Neural cell (in vitro differentiated cells): ENCODE measurements around the gene LRRC8D. TPM values are rescaled to one million over a fixed set of nuclear protein-coding genes. Genes with fewer than 3 reads are reported as not detected.

Experiments
- H2AFZ ChIP-seq: fragments of 200-600, 300-800 bp; sonication (generic), shearing (Covaris generic); 2 replicates; pipeline ENCODE4 v1.6.0; 2014; ENCODE audit warnings: low read depth, mild to moderate bottlenecking, antibody characterized with exemption, low read length, moderate library complexity
- H3F3A ChIP-seq: fragments of 200-600 bp; shearing (Covaris generic); 2 replicates; pipeline ENCODE4 v1.6.1; 2016; ENCODE audit warnings: mild to moderate bottlenecking, moderate library complexity, mixed read lengths, antibody characterized with exemption, low read length; ENCODE audit not compliant: insufficient read depth, poor library complexity, severe bottlenecking
- H3K27ac ChIP-seq: fragments of 200-600, 300-800 bp; sonication (generic), shearing (Covaris generic); 2 replicates; pipeline ENCODE4 v1.5.1; 2014; ENCODE audit warnings: mild to moderate bottlenecking, low read length, moderate library complexity
- H3K27me3 ChIP-seq: fragments of 300-800, 200-600 bp; sonication (generic), shearing (Covaris generic); 2 replicates; pipeline ENCODE4 v1.6.0; 2014; ENCODE audit warnings: mild to moderate bottlenecking, low read depth, low read length, moderate library complexity; ENCODE audit not compliant: insufficient read depth
- H3K36me3 ChIP-seq: fragments of 300-800, 200-600 bp; sonication (generic), shearing (Covaris generic); 2 replicates; pipeline ENCODE4 v1.5.1; 2014; ENCODE audit warnings: mild to moderate bottlenecking, antibody characterized with exemption, low read length, moderate library complexity; ENCODE audit not compliant: insufficient read depth
- H3K4me2 ChIP-seq: fragments of 300-800, 200-600 bp; sonication (generic), shearing (Covaris generic); 2 replicates; pipeline ENCODE4 v1.6.0; 2014; ENCODE audit warnings: mild to moderate bottlenecking, low read length
- H3K4me3 ChIP-seq: fragments of 300-800, 200-600 bp; sonication (generic), shearing (Covaris generic); 2 replicates; pipeline ENCODE4 v1.5.1; 2014; ENCODE audit warnings: mild to moderate bottlenecking, low read length, moderate library complexity
- H3K79me2 ChIP-seq: fragments of 200-600 bp; shearing (Covaris generic); replicated peaks from 2 replicates; pipeline ENCODE4 v1.6.0; 2014; ENCODE audit warnings: mild to moderate bottlenecking, low read length, moderate library complexity; ENCODE audit not compliant: insufficient read depth
- H3K9ac ChIP-seq: fragments of 300-800, 200-600 bp; sonication (generic), shearing (Covaris generic); 2 replicates; pipeline ENCODE4 v1.6.1; 2016; ENCODE audit warnings: mild to moderate bottlenecking, low read length, mixed read lengths
- H3K9me2 ChIP-seq: fragments of 200-600 bp; shearing (Covaris generic); 2 replicates; pipeline ENCODE4 v1.6.1; 2016; ENCODE audit warnings: mild to moderate bottlenecking, low read length, mixed read lengths; ENCODE audit not compliant: insufficient read depth
- H3K9me3 ChIP-seq: fragments of 200-600, 300-800 bp; sonication (generic), shearing (Covaris generic); 2 replicates; pipeline ENCODE4 v1.6.1; 2016; ENCODE audit warnings: mild to moderate bottlenecking, mixed run types, low read length, moderate library complexity, mixed read lengths
- H4K20me1 ChIP-seq: fragments of 200-600 bp; shearing (Covaris generic); 2 replicates; pipeline ENCODE4 v1.6.1; 2016; ENCODE audit warnings: mild to moderate bottlenecking, mixed run types; ENCODE audit not compliant: insufficient read depth
- CTCF ChIP-seq: fragments of 450-650 bp; IDR thresholded peaks from 2 replicates; pipeline ENCODE4 v1.5.1; 2014; ENCODE audit warnings: antibody characterized with exemption, mild to moderate bottlenecking, moderate library complexity; ENCODE audit not compliant: poor library complexity, severe bottlenecking
- EP300 ChIP-seq: fragments of 450-650 bp; conservative IDR thresholded peaks from 2 replicates; pipeline ENCODE4 v1.6.1; 2014; ENCODE audit warnings: antibody characterized with exemption, mild to moderate bottlenecking, moderate library complexity; ENCODE audit not compliant: poor library complexity, severe bottlenecking
- EZH2 ChIP-seq: fragments of 200-600, 300-800 bp; shearing (Covaris generic), sonication (generic); IDR thresholded peaks from 2 replicates; pipeline ENCODE4 v1.6.1; 2014; ENCODE audit warnings: antibody characterized with exemption, low read length, borderline replicate concordance, mild to moderate bottlenecking; ENCODE audit not compliant: insufficient read depth, poor library complexity, severe bottlenecking
- MXI1 ChIP-seq: fragments of 450-650 bp; conservative IDR thresholded peaks from 2 replicates; pipeline ENCODE4 v1.6.1; 2014; ENCODE audit warnings: antibody characterized with exemption, mild to moderate bottlenecking; ENCODE audit not compliant: poor library complexity, severe bottlenecking
- POLR2AphosphoS5 ChIP-seq: IDR thresholded peaks from 2 replicates; pipeline ENCODE4 v1.6.1; 2012
- RAD21 ChIP-seq: fragments of 450-650 bp; conservative IDR thresholded peaks from 2 replicates; pipeline ENCODE4 v1.6.1; 2014; ENCODE audit warnings: antibody characterized with exemption, mild to moderate bottlenecking, moderate library complexity
- REST ChIP-seq: IDR thresholded peaks from 2 replicates; pipeline ENCODE4 v1.6.1; 2012; ENCODE audit warnings: borderline replicate concordance
- SMC3 ChIP-seq: fragments of 450-650 bp; conservative IDR thresholded peaks from 2 replicates; pipeline ENCODE4 v1.6.1; 2014; ENCODE audit warnings: antibody characterized with exemption, mild to moderate bottlenecking, moderate library complexity; ENCODE audit not compliant: poor library complexity
- TAF1 ChIP-seq: IDR thresholded peaks from 2 replicates; pipeline ENCODE4 v1.6.1; 2012; ENCODE audit warnings: low read depth
- polyA plus RNA-seq: library from polyadenylated mRNA; depleted of rRNA; stranded (reverse); fragments of >200 nt; gene quantifications from 2 replicates; pipeline ENCODE4 v1.2.3, GENCODE V29; 2014

Gene LRRC8D
- polyA plus RNA-seq, 1 donor from 2014 or later, result 43.7 TPM

- H3K36me3 ChIP-seq, result no peaks in the 10 kb centered on the region
- no peak overlapping the region for H3K27ac ChIP-seq
- H3K4me2 ChIP-seq, result no peak overlapping the region
- H3K9me2 ChIP-seq, result no peaks in the 10 kb centered on the region
- no peaks in the 10 kb centered on the region for H4K20me1 ChIP-seq
- no peak overlapping the region for H3K9ac ChIP-seq
- no peak overlapping the region for H3K4me3 ChIP-seq
- no peaks in the 10 kb centered on the region for H3K27me3 ChIP-seq
- H3K79me2 ChIP-seq, result no peaks in the 10 kb centered on the region
- no peak overlapping the region for H2AFZ ChIP-seq
- H3K9me3 ChIP-seq, result no peaks in the 10 kb centered on the region
- TF ChIP-seq REST, result no peak
- no peak for TF ChIP-seq EZH2
- no peak for TF ChIP-seq CTCF
- no peak for TF ChIP-seq POLR2AphosphoS5
- no peak for TF ChIP-seq TAF1
- TF ChIP-seq RAD21, result no peak
- no peak for TF ChIP-seq SMC3
- TF ChIP-seq MXI1, result no peak
- no peak for TF ChIP-seq EP300
- H3F3A ChIP-seq, result no peaks in the 10 kb centered on the region
These were observed 122.2 kb downstream of the LRRC8D start for GRCh38 chr1:89942825-89943658.

GRCh38 chr1:89943846-89944781 is 123.3 kb downstream of the LRRC8D start:
- TF ChIP-seq EZH2 (no peak), RAD21 (no peak), MXI1 (no peak), POLR2AphosphoS5 (no peak), REST (no peak), EP300 (no peak), CTCF (no peak), SMC3 (no peak), TAF1 (no peak)
- no peak overlapping the region for H3K9ac ChIP-seq
- no peaks in the 10 kb centered on the region for H3K27me3 ChIP-seq
- no peaks in the 10 kb centered on the region for H3K36me3 ChIP-seq
- H3K27ac ChIP-seq, result no peak overlapping the region
- H3K4me3 ChIP-seq, result no peak overlapping the region
- H2AFZ ChIP-seq, result no peak overlapping the region
- H3K4me2 ChIP-seq, result no peak overlapping the region
- no peaks in the 10 kb centered on the region for H3F3A ChIP-seq
- no peaks in the 10 kb centered on the region for H4K20me1 ChIP-seq
- H3K9me2 ChIP-seq, result no peaks in the 10 kb centered on the region
- no peaks in the 10 kb centered on the region for H3K9me3 ChIP-seq
- no peaks in the 10 kb centered on the region for H3K79me2 ChIP-seq
